Neural progenitor cell (in vitro differentiated cells): Measurements from ENCODE around the gene SNTG2. TPM values are rescaled to one million over a fixed set of nuclear protein-coding genes. Genes with fewer than 3 reads are reported as not detected.
A peak's percentile ranks its signal among the peaks of the same experiment; 100 is the strongest.

ENCODE experiments used
- DNase-seq: peaks from one replicate; pipeline ENCODE4 v3.0.0-alpha.2; 2016; ENCODE audit warnings: low spot score
- H2AFZ ChIP-seq: fragments of 200-600 bp; sonication (generic); replicated peaks from 2 replicates; pipeline ENCODE4 v1.6.1; 2016; ENCODE audit warnings: antibody characterized with exemption
- H3F3A ChIP-seq: fragments of 200-600 bp; sonication (generic); 2 replicates; pipeline ENCODE4 v1.6.1; 2016; ENCODE audit warnings: antibody characterized with exemption, low read depth
- H3K27ac ChIP-seq: fragments of 200-600 bp; sonication (generic); 2 replicates; pipeline ENCODE4 v1.5.1; 2016; ENCODE audit warnings: mild to moderate bottlenecking
- H3K27me3 ChIP-seq: fragments of 200-600 bp; sonication (generic); 2 replicates; pipeline ENCODE4 v1.6.1; 2016; ENCODE audit warnings: mild to moderate bottlenecking, moderate library complexity
- H3K36me3 ChIP-seq: fragments of 200-600 bp; sonication (generic); 2 replicates; pipeline ENCODE4 v1.5.1; 2016
- H3K4me1 ChIP-seq: fragments of 200-600 bp; sonication (generic); 2 replicates; pipeline ENCODE4 v1.6.1; 2016; ENCODE audit warnings: mixed run types
- H3K4me2 ChIP-seq: fragments of 200-600 bp; sonication (generic); 2 replicates; pipeline ENCODE4 v1.6.1; 2016
- H3K4me3 ChIP-seq: fragments of 200-600 bp; sonication (generic); 2 replicates; pipeline ENCODE4 v1.5.1; 2016
- H3K79me2 ChIP-seq: fragments of 200-600 bp; sonication (generic); 2 replicates; pipeline ENCODE4 v1.6.1; 2016; ENCODE audit warnings: low read depth
- H3K9ac ChIP-seq: fragments of 200-600 bp; sonication (generic); 2 replicates; pipeline ENCODE4 v1.6.1; 2016
- H3K9me3 ChIP-seq: fragments of 200-600 bp; sonication (generic); 2 replicates; pipeline ENCODE4 v1.5.1; 2016; ENCODE audit warnings: low read depth
- H4K20me1 ChIP-seq: fragments of 200-600 bp; sonication (generic); 2 replicates; pipeline ENCODE4 v1.6.1; 2016; ENCODE audit warnings: low read depth
- H3K27ac Mint-ChIP-seq: 3 replicates; pipeline ENCODE4 v1.8.0; 2021; ENCODE audit warnings: mixed read lengths
- H3K27me3 Mint-ChIP-seq: 2 replicates; pipeline ENCODE4 v1.8.0; 2022; ENCODE audit warnings: low read depth, mild to moderate bottlenecking, inconsistent platforms, moderate library complexity, mixed read lengths; ENCODE audit not compliant: insufficient read depth
- H3K36me3 Mint-ChIP-seq: 3 replicates; pipeline ENCODE4 v1.8.0; 2021; ENCODE audit warnings: mixed read lengths
- H3K4me1 Mint-ChIP-seq: 3 replicates; pipeline ENCODE4 v1.8.0; 2021; ENCODE audit warnings: mixed read lengths
- H3K4me3 Mint-ChIP-seq: 3 replicates; pipeline ENCODE4 v1.8.0; 2021; ENCODE audit warnings: mild to moderate bottlenecking, moderate library complexity, mixed read lengths
- H3K9me3 Mint-ChIP-seq: 3 replicates; pipeline ENCODE4 v1.8.0; 2020; ENCODE audit warnings: mixed read lengths
- CTCF ChIP-seq: fragments of 200-600 bp; sonication (generic); IDR thresholded peaks from 2 replicates; pipeline ENCODE4 v1.5.1; 2017; ENCODE audit warnings: antibody characterized with exemption, mild to moderate bottlenecking
- EZH2 ChIP-seq: fragments of 200-600 bp; sonication (generic); IDR thresholded peaks from 2 replicates; pipeline ENCODE4 v1.6.1; 2017; ENCODE audit warnings: antibody characterized with exemption, mild to moderate bottlenecking, moderate library complexity
- EZH2phosphoT487 ChIP-seq: fragments of 200-600 bp; sonication (generic); IDR thresholded peaks from 2 replicates; pipeline ENCODE4 v1.6.1; 2017; ENCODE audit warnings: antibody characterized with exemption
- total RNA-seq: library from RNA; depleted of rRNA; stranded (reverse); fragments of >200 nt; gene quantifications from 2 replicates; pipeline ENCODE4 v1.2.3, GENCODE V29; 2015; ENCODE audit warnings: low replicate concordance

SNTG2 gene
- total RNA-seq, 1 donor from 2014 or later: 1.1 TPM

- H3K4me1 Mint-ChIP-seq: peaks cover 32% of the 10 kb centered on the region
- Histone ChIP-seq H4K20me1 (no peaks in the 10 kb centered on the region), H3K9ac (no peak overlapping the region), H3K4me3 (no peak overlapping the region), H3F3A (no peaks in the 10 kb centered on the region), H3K79me2 (no peaks in the 10 kb centered on the region), H3K4me2 (no peak overlapping the region), H3K27ac (no peak overlapping the region), H3K36me3 (no peaks in the 10 kb centered on the region), H2AFZ (no peak overlapping the region), H3K27me3 (no peaks in the 10 kb centered on the region), H3K9me3 (no peaks in the 10 kb centered on the region), H3K4me1 (peaks cover 11% of the 10 kb centered on the region)
- H3K27ac Mint-ChIP-seq: no peak overlapping the region
- DNase-seq: no peak
- no peak for TF ChIP-seq EZH2phosphoT487
- no peak for TF ChIP-seq CTCF
- TF ChIP-seq EZH2: no peak
- H3K27me3 Mint-ChIP-seq: peaks cover 2% of the 10 kb centered on the region
- H3K36me3 Mint-ChIP-seq: no peaks in the 10 kb centered on the region
- H3K9me3 Mint-ChIP-seq: no peaks in the 10 kb centered on the region
- no peak overlapping the region for H3K4me3 Mint-ChIP-seq
Observed at GRCh38 chr2:1369905-1370304, 419.3 kb downstream of the SNTG2 start.

- Mint-ChIP-seq H3K4me3 (no peak overlapping the region), H3K36me3 (no peaks in the 10 kb centered on the region), H3K27me3 (peaks cover 2% of the 10 kb centered on the region), H3K4me1 (peaks cover 26% of the 10 kb centered on the region), H3K27ac (no peak overlapping the region), H3K9me3 (no peaks in the 10 kb centered on the region)
- no peaks in the 10 kb centered on the region for H3K79me2 ChIP-seq
- H4K20me1 ChIP-seq: no peaks in the 10 kb centered on the region
- H3K27ac ChIP-seq: no peak overlapping the region
- H3K4me3 ChIP-seq: no peak overlapping the region
- no peaks in the 10 kb centered on the region for H3K27me3 ChIP-seq
- no peaks in the 10 kb centered on the region for H3K9me3 ChIP-seq
- H3K9ac ChIP-seq: no peak overlapping the region
- H3K4me1 ChIP-seq: peaks cover 8% of the 10 kb centered on the region
- no peak for DNase-seq
- no peaks in the 10 kb centered on the region for H3F3A ChIP-seq
- no peak overlapping the region for H3K4me2 ChIP-seq
- TF ChIP-seq CTCF: no peak
- TF ChIP-seq EZH2phosphoT487: no peak
- TF ChIP-seq EZH2: no peak
- H2AFZ ChIP-seq: peak overlapping the region; percentile 10
- no peaks in the 10 kb centered on the region for H3K36me3 ChIP-seq
Observed at GRCh38 chr2:1370461-1370860, 419.8 kb downstream of the SNTG2 start.

- Mint-ChIP-seq H3K4me3 (no peak overlapping the region), H3K27ac (no peak overlapping the region), H3K27me3 (peaks cover 2% of the 10 kb centered on the region), H3K9me3 (no peaks in the 10 kb centered on the region), H3K4me1 (peaks cover 20% of the 10 kb centered on the region), H3K36me3 (no peaks in the 10 kb centered on the region)
- no peak overlapping the region for H3K4me2 ChIP-seq
- no peak overlapping the region for H2AFZ ChIP-seq
- no peaks in the 10 kb centered on the region for H3K79me2 ChIP-seq
- no peaks in the 10 kb centered on the region for H3K36me3 ChIP-seq
- TF ChIP-seq EZH2: no peak
- TF ChIP-seq EZH2phosphoT487: no peak
- TF ChIP-seq CTCF: no peak
- no peaks in the 10 kb centered on the region for H3F3A ChIP-seq
- H3K27me3 ChIP-seq: no peaks in the 10 kb centered on the region
- H3K9me3 ChIP-seq: no peaks in the 10 kb centered on the region
- no peak overlapping the region for H3K4me3 ChIP-seq
- H3K4me1 ChIP-seq: peaks cover 2% of the 10 kb centered on the region
- no peaks in the 10 kb centered on the region for H4K20me1 ChIP-seq
- no peak overlapping the region for H3K27ac ChIP-seq
- no peak for DNase-seq
- no peak overlapping the region for H3K9ac ChIP-seq
Observed at GRCh38 chr2:1371082-1371481, 420.4 kb downstream of the SNTG2 start.

- no peak overlapping the region for H3K27ac Mint-ChIP-seq
- TF ChIP-seq CTCF (no peak), EZH2 (no peak), EZH2phosphoT487 (no peak)
- H3K4me3 Mint-ChIP-seq: no peak overlapping the region
Observed at GRCh38 chr2:1373830-1374229, 423.2 kb downstream of the SNTG2 start.

More at GRCh38 chr2:1373830-1374229, 423.2 kb downstream of the SNTG2 start:
- Histone ChIP-seq H3K27ac (no peak overlapping the region), H4K20me1 (no peaks in the 10 kb centered on the region), H3F3A (no peaks in the 10 kb centered on the region), H3K4me2 (no peak overlapping the region), H3K9me3 (no peaks in the 10 kb centered on the region), H3K4me1 (no peaks in the 10 kb centered on the region), H2AFZ (no peak overlapping the region), H3K9ac (no peak overlapping the region), H3K27me3 (no peaks in the 10 kb centered on the region), H3K36me3 (no peaks in the 10 kb centered on the region), H3K79me2 (no peaks in the 10 kb centered on the region), H3K4me3 (no peak overlapping the region)
- no peak for DNase-seq
- Mint-ChIP-seq H3K36me3 (no peaks in the 10 kb centered on the region), H3K4me1 (peaks cover 10% of the 10 kb centered on the region), H3K27me3 (no peaks in the 10 kb centered on the region), H3K9me3 (no peaks in the 10 kb centered on the region)
